DMS79 treated with DMSO at 0.1 percent for 48 hours (cell line): ENCODE data around the gene FAM83G.
A peak's percentile ranks its signal among the peaks of the same experiment; 100 is the strongest.
"Not testable (repeated sequence)": the region's sequence is repeated elsewhere in the genome, so short reads cannot be mapped to it uniquely, and the experiment has no call there.

Source experiments
- DNase-seq: peaks from one replicate; lab custom pipeline; 2025; lab: John Stamatoyannopoulos, UW

The FAM83G gene

GRCh38 chr17:18966831-18967624, 37.5 kb downstream of the FAM83G start:
- peak; percentile 12 for DNase-seq

GRCh38 chr17:18965530-18966236, 38.9 kb downstream of the FAM83G start:
- DNase-seq = no peak

GRCh38 chr17:18964550-18964949, 40.0 kb downstream of the FAM83G start:
- no peak for DNase-seq

- DNase-seq = no peak
Measured at GRCh38 chr17:18964018-18964351, 40.6 kb downstream of the FAM83G start.

- DNase-seq = no peak
Measured at GRCh38 chr17:18963126-18964017, 41.2 kb downstream of the FAM83G start.

GRCh38 chr17:18962494-18962815, 42.1 kb downstream of the FAM83G start:
- DNase-seq = no peak

GRCh38 chr17:18961634-18962493, 42.7 kb downstream of the FAM83G start:
- no peak for DNase-seq

- DNase-seq = peak; percentile 3
Measured at GRCh38 chr17:18960803-18961511, 43.6 kb downstream of the FAM83G start.

- DNase-seq = no peak
Measured at GRCh38 chr17:18960241-18960665, 44.3 kb downstream of the FAM83G start.

GRCh38 chr17:18959845-18960240, 44.7 kb downstream of the FAM83G start:
- DNase-seq = no peak

GRCh38 chr17:18959071-18959844, 45.3 kb downstream of the FAM83G start:
- no peak for DNase-seq

- no peak for DNase-seq
Measured at GRCh38 chr17:18958611-18959010, 46.0 kb downstream of the FAM83G start.

- DNase-seq = no peak
Measured at GRCh38 chr17:18957831-18958230, 46.7 kb downstream of the FAM83G start.

- no peak for DNase-seq
Measured at GRCh38 chr17:18956581-18956980, 48.0 kb downstream of the FAM83G start.

GRCh38 chr17:18956021-18956420, 48.5 kb downstream of the FAM83G start:
- not testable (repeated sequence) for DNase-seq

- no peak for DNase-seq
Measured at GRCh38 chr17:18955009-18955408, 49.6 kb downstream of the FAM83G start.

- DNase-seq = no peak
Measured at GRCh38 chr17:18954321-18954720, 50.2 kb downstream of the FAM83G start.

GRCh38 chr17:18953231-18953728, 51.3 kb downstream of the FAM83G start:
- no peak for DNase-seq

- DNase-seq = no peak
Measured at GRCh38 chr17:18951941-18952842, 52.4 kb downstream of the FAM83G start, which contains the start of gene SLC5A10. TSS of gene SLC5A10 (plus strand) at chr17:18952165. CDS start at chr17:18952206, 41 bp downstream.
